Stimulated activated naive CD4-positive, alpha-beta T cell (primary cell): ENCODE data around the gene EVA1A.

Source experiments
- DNase-seq, 6 experiments: peaks; one replicate each; lab custom pipeline; 2025; lab: John Stamatoyannopoulos, UW

EVA1A gene

GRCh38 chr2:75562513-75562864 lies 1.8 kb upstream of the EVA1A start:
- DNase-seq: no peak

DNA sequence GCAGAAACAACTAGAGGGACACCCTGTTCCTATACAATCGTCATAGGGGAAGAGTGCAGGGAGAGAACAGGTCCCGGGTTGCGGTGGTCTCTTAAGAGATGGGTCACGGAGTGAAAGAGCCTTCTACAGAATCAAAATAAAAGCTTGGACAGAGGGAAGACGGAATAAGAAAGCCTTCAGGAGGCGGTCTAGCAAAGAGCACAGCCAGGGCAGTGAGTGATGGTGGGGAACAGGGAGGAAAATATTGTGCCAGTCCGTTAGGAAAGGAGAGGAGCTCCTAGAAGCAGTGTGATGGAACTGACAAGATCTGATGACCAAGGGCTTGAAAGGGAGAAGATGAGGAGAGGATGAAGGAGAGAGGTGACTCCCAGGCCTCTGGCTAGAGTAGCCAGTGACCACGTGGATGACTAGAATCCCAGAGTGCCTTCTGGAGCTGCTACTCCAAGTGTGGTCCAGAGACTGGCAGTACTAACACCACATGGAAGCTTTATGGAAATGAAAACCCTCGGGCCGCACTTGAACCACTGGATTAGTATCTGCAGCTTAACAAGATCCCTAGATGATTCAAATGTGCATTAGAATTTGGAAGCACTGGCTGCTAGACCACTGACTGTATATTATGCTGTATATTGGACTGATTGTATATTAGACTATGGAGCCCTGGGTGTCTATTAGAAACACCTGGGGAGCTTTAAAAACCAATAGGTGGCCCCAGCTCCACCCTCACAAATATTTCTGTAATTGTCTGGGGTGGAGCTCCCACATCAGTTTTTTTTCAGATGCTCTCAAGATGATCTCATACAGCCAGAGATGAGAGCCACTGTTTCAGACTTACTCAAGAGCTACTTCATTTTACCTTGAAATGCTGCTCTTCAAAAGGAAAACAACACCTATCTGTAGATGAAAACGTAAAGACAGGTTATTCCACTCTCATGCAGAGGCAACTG lies 1.1 kb upstream of the EVA1A start:
- DNase-seq: no peak

GRCh38 chr2:75560022-75560767 lies 544 bp downstream of the EVA1A start:
- no peak for DNase-seq

- DNase-seq: no peak
Measured at GRCh38 chr2:75559680-75560021, 1.1 kb downstream of the EVA1A start.

DNA sequence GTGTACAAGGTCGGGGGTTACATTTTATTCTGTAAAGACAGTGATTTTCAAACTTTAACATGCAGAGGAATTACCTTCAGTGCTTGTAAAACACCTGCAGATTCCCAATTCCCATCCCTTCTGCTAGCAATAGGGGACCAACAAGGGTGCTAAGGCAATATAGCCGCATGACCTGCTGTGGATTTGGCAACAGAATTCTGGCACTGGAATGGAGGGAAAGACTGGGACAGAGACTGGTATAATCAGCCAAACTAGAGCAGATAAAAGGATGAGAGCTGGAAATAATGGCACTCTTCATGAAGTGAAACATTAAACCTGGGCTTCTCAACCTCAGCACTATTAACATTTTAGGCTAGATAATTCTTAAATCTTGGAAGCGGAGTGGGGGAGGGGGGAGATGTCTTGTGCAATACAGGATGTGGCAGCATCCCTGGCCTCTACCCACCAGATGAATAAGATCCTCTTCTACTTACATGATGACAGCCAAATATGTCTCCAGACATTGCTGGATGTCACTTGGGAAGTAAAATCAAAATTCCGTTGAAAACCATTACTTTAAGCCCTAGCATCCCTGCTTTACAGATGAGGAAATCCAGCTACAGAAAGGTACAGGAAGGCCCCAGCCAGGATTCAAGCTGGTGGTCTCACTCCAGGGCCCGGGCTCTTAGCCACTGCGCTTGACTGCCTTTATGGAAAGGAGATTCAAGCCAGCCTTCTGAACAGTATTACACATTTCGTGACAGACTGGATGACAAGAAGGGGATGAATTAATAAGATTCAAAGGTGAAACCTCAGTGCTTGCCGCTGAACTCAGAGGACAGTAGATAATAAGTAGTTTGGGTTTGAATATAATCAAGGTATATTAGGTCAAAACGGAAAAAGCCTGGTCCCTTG lies 1.7 kb downstream of the EVA1A start:
- DNase-seq: no peak

DNA sequence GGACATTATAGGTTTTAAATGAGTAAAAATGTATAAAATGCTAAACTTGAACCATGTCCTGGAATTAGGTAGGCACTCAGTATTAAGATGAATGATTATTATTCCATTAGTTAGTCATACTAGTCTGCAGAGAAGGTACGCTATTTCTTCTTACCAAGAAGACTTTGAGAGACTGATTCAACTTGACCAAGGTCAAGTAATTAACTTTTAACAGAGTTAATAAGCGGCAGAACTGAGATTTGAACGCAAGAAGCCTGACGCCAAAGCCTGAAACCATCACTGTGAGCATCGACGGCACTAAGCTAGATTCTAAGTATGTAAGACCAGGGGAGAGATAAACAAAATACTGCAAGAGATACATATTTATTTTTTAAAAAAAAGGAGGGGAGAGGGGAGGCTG lies 2.6 kb downstream of the EVA1A start:
- no peak for DNase-seq

DNA sequence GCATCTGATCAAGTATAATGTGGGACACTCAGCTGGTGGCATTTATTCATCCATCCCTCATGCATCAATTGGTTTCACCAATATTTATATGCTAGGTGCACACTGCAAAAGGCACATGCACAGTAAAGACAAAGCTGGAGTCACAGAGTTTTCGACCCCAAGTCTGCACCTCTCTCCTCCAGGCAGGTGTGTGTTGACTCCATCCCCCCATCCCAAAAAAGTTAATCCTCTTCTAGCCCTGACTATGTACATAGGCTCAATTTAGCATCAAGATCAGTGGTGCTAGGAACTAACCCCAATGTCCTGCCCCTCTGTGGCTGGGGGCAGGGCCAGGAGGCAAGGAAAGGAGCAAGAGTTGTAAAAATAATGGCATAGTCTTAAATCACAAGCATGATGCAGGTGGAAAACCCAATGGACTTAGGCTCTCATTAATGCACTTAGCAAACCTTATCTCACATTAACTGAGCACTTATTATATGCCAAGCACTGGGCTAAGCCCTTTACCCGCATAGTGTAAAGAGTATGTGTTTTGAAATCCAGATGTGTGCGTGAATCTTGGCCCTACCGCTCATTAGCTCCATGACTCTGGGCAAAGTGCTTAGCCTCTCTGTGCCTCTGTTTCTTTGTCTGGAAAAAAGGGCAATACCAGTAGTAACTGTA lies 3.1 kb downstream of the EVA1A start:
- DNase-seq: no peak

GRCh38 chr2:75556679-75557366 lies 3.9 kb downstream of the EVA1A start:
- DNase-seq: no peak

- no peak for DNase-seq
Measured at GRCh38 chr2:75555701-75556100, 5.0 kb downstream of the EVA1A start.

GRCh38 chr2:75553935-75554531 lies 6.7 kb downstream of the EVA1A start:
- DNase-seq: no peak

- DNase-seq: no peak
Measured at GRCh38 chr2:75552222-75552621, 8.5 kb downstream of the EVA1A start.

DNA sequence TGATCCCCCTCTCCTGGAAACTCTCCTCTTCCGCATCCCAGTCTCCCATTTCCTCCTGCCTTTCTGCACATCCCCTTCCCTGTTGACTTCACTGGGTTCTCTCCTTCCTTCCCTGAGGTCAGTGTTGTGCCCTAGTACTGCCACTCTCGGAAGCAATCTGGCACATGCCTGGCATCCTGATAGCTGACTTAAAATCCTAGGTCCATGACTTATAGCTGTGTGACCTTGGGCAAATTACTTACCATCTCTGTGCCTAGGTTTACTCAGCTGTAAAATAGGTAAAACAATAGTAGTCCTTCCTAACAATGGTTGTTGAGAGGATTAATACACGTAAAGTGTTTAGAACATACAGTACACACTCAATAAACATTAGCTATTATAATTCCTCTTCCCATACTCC lies 9.3 kb downstream of the EVA1A start:
- DNase-seq: no peak

GRCh38 chr2:75549401-75550253 lies 11.1 kb downstream of the EVA1A start:
- DNase-seq: no peak

- peak in 1 of 6 experiments; percentile 29 for DNase-seq
Measured at GRCh38 chr2:75548036-75548573, 12.6 kb downstream of the EVA1A start.

DNA sequence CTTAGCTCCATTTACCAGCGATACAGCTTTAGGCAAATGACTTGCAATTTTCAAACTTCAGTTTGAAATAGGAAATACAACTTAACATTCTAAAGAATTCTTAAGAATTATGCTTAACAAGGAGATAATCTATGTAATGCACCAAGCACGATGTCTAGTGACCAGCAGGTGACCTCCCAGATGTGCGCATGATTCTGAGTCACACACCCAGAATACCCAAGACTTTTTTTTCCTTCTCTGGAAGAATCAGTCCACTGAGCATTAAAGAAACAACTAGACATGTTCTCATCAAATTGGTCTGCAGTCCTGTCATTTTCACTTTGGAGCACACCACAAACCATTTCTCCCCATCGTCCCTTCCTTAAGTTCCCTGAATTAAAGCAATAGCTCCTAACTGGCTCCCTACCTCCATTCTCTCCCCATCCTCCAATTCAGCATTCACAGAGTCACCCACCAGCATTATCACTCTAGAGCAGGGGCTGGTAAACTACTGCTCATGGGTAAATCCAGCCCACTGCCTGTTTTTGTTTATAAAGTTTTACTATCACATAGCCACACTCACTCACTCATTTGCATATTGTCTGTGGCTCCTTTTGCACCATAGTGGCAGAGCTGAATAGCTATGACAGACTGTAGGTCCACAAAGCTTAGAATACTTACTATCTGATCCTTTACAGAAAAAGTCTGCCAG lies 13.2 kb downstream of the EVA1A start:
- DNase-seq: no peak

DNA sequence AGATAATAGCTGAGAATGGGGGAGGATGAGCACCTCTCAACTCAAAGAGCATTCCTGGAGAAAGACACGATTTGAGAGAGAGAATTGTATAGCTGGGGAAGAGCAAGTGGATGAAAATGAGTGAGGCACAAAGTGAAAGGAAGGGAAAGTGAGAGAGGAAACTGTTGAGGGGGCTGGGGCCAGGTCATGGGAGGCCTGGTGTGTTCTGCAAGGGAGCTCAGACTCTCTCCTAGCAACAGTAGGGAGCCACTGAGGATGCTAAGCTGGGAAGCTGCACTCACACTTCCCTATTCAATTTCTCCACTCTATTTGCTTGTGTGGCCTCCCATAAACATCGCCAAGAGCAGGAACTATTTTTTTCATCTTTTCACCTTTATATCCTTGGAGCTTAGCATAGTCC lies 14.8 kb downstream of the EVA1A start:
- no peak for DNase-seq

- DNase-seq: no peak
Measured at GRCh38 chr2:75545387-75545786, 15.4 kb downstream of the EVA1A start.

GRCh38 chr2:75543446-75543845 lies 17.3 kb downstream of the EVA1A start:
- DNase-seq: no peak

- no peak for DNase-seq
Measured at GRCh38 chr2:75541430-75541829, 19.3 kb downstream of the EVA1A start.
